GM21447 (cell line): ENCODE data around the gene LIN52.
A peak's percentile ranks its signal among the peaks of the same experiment; 100 is the strongest.

Experiments
- ATAC-seq: cut with Tn5 transposase; IDR thresholded peaks from one replicate; pipeline ENCODE4 v1.9.1; 2021; ENCODE audit not compliant: unreplicated experiment

Gene LIN52

GRCh38 chr14:74084277-74085046, at the start of gene LIN52, which contains the start of gene ALDH6A1:
Gene LIN52 (plus strand): TSS chr14:74084956. CDS start chr14:74084975, 19 bp downstream.
Gene ALDH6A1 (minus strand): TSS chr14:74084453. CDS start chr14:74084394, 59 bp downstream.
- peak; percentile 88 for ATAC-seq

- no peak for ATAC-seq
These were observed 49.2 kb upstream of the LIN52 start for GRCh38 chr14:74035556-74035955.

- ATAC-seq, result no peak
These were observed 46.5 kb upstream of the LIN52 start for GRCh38 chr14:74038020-74038859.

- ATAC-seq, result no peak
These were observed 42.5 kb upstream of the LIN52 start for GRCh38 chr14:74042296-74042695.

GRCh38 chr14:74045522-74045921, 39.2 kb upstream of the LIN52 start:
- ATAC-seq, result no peak

- ATAC-seq, result no peak
These were observed 36.5 kb upstream of the LIN52 start for GRCh38 chr14:74048281-74048680.

GRCh38 chr14:74049876-74050495, 34.8 kb upstream of the LIN52 start:
- ATAC-seq, result no peak

GRCh38 chr14:74062809-74063150, 22.0 kb upstream of the LIN52 start:
- ATAC-seq, result no peak

GRCh38 chr14:74064426-74064825, 20.3 kb upstream of the LIN52 start:
- ATAC-seq, result no peak

GRCh38 chr14:74064883-74065282, 19.9 kb upstream of the LIN52 start:
- no peak for ATAC-seq

GRCh38 chr14:74065746-74066575, 18.8 kb upstream of the LIN52 start:
- no peak for ATAC-seq

GRCh38 chr14:74077401-74077800, 7.4 kb upstream of the LIN52 start:
- ATAC-seq, result no peak

GRCh38 chr14:74080820-74081460, 3.8 kb upstream of the LIN52 start:
- no peak for ATAC-seq

- ATAC-seq, result no peak
These were observed 3.3 kb upstream of the LIN52 start for GRCh38 chr14:74081491-74081890.

GRCh38 chr14:74083161-74083560, 1.6 kb upstream of the LIN52 start:
- no peak for ATAC-seq

GRCh38 chr14:74083784-74084276, 926 bp upstream of the LIN52 start:
- ATAC-seq, result peak; percentile 9

- ATAC-seq, result peak; percentile 2
These were observed 386 bp downstream of the LIN52 start for GRCh38 chr14:74085047-74085637.

- no peak for ATAC-seq
These were observed 1.1 kb downstream of the LIN52 start for GRCh38 chr14:74085828-74086227.

- ATAC-seq, result no peak
These were observed 4.7 kb downstream of the LIN52 start for GRCh38 chr14:74089251-74090020.
